GM19438 (cell line): ENCODE results near the gene HSD17B2.
"Not testable (repeated sequence)": the region's sequence is repeated elsewhere in the genome, so short reads cannot be mapped to it uniquely, and the experiment has no call there.

Experiments used
- ATAC-seq: cut with Tn5 transposase; IDR thresholded peaks from one replicate; pipeline ENCODE4 v1.9.1; 2021; ENCODE audit warnings: low read depth; ENCODE audit not compliant: unreplicated experiment

The HSD17B2 gene

GRCh38 chr16:82113741-82114140, 78.7 kb downstream of the HSD17B2 start:
- ATAC-seq: no peak

DNA sequence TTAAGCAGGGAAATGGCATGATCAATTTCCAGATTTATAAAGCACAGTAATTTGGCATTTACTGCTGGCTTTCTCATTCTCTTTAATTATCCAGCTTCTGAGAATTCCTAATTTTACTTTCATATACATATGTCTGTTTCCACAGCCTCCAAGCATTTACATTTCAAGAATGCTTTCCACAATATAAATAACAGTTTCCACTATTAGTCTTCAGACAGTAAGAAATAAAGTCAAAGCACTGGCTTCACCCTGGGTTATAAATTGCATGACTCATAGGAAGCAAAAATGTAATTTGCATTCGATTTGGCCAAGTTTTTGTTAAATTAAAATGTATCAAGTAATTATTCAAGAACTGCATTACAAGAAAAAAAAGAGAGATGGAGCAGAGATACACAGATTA, 81.5 kb downstream of the HSD17B2 start:
- ATAC-seq: no peak

GRCh38 chr16:82118749-82119148, 83.7 kb downstream of the HSD17B2 start:
- ATAC-seq: no peak

GRCh38 chr16:82119405-82119804, 84.4 kb downstream of the HSD17B2 start:
- ATAC-seq: no peak

DNA sequence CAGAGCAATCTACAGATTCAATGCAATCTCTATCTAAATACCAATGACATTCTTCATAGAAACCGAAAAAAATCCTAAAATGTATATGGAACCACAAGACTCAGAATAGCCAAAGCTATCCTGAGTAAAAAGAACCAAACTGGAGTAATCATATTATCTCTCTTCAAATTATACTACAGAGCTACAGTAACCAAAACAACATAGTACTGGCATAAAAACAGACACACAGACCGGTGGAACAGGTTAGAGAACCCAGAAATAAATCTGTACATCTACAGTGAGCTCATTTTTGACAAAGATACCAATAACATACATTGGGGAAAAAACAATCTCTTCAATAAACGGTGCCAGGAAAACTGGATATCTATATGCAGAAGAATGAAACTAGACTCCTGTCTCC, 89.6 kb downstream of the HSD17B2 start:
- ATAC-seq: no peak

- ATAC-seq: no peak
Measured at GRCh38 chr16:82129881-82130280, 94.8 kb downstream of the HSD17B2 start.

GRCh38 chr16:82133798-82134197, 98.7 kb downstream of the HSD17B2 start:
- ATAC-seq: no peak

DNA sequence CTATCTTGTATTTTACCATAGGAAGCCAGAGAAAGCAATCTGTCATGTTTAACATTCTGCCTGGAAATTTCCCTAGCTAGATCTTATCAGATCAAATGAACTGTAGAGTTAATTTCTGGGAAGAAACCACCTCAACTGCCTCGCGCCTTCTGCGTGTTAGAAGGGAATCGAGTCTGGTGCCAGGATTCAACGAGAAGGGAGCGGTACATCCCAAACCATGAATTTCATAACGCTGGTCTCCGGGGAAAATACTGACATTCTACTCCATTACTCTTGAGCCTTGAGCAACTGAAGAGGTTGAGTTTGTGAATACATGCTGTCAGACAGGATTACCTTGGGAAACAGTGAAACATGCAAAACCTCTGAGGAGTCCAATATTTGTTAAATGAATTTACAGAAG, 99.8 kb downstream of the HSD17B2 start:
- ATAC-seq: no peak

DNA sequence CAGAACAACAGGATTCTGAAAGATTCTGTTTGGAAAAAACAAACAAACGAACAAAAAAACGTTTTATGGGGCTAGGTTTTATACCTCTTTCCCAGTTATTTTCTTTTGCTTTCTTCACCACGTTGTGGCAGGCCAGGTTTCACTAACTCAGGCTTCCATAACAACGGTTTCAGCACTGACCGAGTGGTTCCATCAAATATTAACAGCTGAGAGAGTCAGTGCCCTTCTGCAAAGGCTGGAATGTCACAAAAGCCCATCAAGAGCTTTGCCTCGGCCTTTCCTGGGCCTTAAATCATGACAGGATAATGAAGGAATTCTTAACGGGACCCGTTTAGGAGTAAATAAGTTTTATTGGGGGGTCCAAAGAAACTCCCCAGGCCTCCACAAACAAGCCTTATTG, 100.8 kb downstream of the HSD17B2 start:
- no peak for ATAC-seq

- no peak for ATAC-seq
Measured at GRCh38 chr16:82136956-82137821, 102.1 kb downstream of the HSD17B2 start.

GRCh38 chr16:82137822-82138167, 102.7 kb downstream of the HSD17B2 start:
- no peak for ATAC-seq

DNA sequence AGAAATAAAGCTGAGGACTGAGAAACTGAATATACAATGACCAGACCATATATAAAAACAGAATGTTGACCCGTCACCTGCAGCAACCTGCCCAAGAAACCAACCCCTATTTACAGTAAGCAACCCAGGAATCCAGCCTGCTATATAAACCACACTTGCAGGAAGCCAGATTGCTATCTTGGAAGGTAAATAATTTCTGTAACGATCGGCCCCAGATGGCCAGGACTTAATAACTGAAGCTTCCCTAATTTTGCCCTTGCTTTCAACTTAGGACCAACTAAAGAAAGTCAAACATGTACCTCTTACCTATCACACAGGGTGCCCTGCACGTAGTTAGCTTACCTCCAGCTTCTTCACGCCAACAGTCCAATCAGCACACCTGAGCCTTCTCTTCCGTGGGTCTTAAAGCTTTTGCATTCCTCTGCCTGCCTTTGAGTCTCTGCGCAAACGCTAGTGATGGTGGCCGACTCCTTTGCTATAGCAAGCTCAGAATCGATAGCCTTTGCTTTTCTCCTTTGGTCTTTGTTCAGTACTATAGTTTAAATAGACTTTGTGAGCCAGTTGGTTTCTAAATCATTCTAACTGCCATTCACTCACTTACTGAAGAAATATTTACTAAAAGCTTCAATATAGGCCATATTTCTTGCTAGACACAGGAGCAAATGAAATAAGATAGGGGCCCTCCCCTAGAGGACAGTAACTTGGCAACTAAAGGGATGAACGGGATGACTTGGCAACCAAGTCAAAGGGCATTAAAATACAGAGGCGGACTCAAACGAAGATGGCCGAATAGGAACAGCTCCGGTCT, 103.6 kb downstream of the HSD17B2 start:
- ATAC-seq: no peak

GRCh38 chr16:82139286-82139571, 104.2 kb downstream of the HSD17B2 start:
- ATAC-seq: not testable (repeated sequence)

DNA sequence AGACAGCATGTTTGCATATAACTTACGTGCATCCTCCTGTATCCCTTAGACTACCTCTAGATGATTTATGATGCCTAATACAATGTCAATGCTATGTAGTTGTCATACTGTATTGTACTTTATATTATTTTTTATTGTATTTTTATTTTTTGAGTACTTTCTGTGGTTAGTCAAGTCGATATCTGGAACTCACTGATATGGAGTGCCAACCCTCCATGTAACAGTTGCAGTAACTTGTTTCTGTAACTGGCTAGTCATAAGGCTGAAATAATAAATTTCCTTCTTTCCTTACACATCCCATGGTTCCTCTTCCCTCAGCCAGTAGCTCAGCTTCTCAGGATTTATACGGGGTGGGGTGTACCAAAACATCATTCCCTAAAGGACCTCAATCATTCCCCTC, 111.5 kb downstream of the HSD17B2 start:
- ATAC-seq: no peak

- ATAC-seq: no peak
Measured at GRCh38 chr16:82146957-82147356, 111.9 kb downstream of the HSD17B2 start.

DNA sequence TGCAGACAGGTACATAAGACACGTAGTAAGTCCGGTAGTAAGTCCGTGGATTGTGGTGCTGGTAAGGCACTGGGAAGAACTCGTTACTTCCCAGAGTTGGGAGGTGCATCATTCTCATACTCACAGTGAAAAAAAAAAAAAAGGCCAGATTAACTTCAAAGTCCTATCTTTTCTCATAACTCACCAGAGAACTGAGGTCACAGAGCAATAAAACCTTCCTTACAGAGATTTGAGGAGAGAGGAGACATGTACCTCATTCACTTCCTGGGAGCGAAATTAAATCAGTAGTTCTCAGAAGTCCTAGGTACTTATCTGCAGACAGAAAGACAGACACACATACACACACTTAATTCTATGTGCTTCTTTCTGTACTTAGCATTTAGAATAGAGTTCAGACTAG, 112.5 kb downstream of the HSD17B2 start:
- ATAC-seq: no peak
